ELF-1 (cell line): ENCODE data around the gene GRB2.
"Not testable (repeated sequence)": the region's sequence is repeated elsewhere in the genome, so short reads cannot be mapped to it uniquely, and the experiment has no call there.

Source experiments
- DNase-seq: peaks from one replicate; pipeline ENCODE4 v3.0.0-alpha.2; 2016; ENCODE audit warnings: low read depth, low spot score

The GRB2 gene

GRCh38 chr17:75387771-75388170 is 17.7 kb downstream of the GRB2 start:
- DNase-seq, result no peak

DNA sequence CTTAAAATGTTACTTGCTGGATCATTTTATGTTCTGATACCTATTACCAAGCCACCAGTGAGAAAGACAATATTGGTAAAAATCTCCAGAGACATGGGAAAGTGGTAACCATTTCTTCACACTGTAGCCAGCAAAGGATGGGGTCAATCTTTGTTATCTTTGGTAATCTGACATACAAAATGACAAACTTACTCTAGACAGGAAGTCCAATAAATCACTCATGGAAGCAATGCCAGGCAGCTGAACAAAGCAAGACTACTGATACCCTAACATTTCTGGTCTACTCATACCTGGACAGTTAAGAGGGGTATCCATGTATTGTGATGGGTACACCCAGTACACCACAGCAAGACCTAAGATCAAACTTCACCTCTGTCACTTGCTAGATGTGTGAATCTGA is 19.0 kb downstream of the GRB2 start:
- DNase-seq, result no peak

- no peak for DNase-seq
These were observed 20.7 kb downstream of the GRB2 start for GRCh38 chr17:75384751-75385150.

GRCh38 chr17:75383842-75384195 is 21.7 kb downstream of the GRB2 start:
- no peak for DNase-seq

- no peak for DNase-seq
These were observed 24.7 kb downstream of the GRB2 start for GRCh38 chr17:75380750-75381149.

GRCh38 chr17:75380315-75380714 is 25.2 kb downstream of the GRB2 start:
- no peak for DNase-seq

GRCh38 chr17:75379426-75379825 is 26.1 kb downstream of the GRB2 start:
- DNase-seq, result not testable (repeated sequence)

DNA sequence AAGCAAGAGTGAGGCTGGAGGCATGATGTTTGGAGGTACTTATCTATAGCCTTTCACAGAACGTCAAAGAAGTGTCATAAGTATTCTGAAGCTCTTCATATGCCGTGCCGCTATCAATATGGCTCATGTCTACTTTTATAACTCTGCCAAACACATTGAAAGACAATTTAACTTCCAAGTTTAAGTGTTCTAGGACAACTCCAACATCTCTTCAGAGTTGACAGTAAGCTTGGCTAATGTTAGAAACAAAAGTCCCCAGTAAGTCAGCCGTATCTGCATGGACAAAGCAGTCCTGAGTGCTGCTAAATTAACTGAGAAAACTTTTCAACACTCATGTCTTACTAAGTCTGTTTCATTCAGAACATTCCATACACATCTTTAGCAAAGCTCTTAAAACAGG is 32.2 kb downstream of the GRB2 start:
- no peak for DNase-seq

- DNase-seq, result no peak
These were observed 33.5 kb downstream of the GRB2 start for GRCh38 chr17:75371981-75372380.

GRCh38 chr17:75371339-75371738 is 34.1 kb downstream of the GRB2 start:
- no peak for DNase-seq

GRCh38 chr17:75370286-75370915 is 35.1 kb downstream of the GRB2 start:
- no peak for DNase-seq

DNA sequence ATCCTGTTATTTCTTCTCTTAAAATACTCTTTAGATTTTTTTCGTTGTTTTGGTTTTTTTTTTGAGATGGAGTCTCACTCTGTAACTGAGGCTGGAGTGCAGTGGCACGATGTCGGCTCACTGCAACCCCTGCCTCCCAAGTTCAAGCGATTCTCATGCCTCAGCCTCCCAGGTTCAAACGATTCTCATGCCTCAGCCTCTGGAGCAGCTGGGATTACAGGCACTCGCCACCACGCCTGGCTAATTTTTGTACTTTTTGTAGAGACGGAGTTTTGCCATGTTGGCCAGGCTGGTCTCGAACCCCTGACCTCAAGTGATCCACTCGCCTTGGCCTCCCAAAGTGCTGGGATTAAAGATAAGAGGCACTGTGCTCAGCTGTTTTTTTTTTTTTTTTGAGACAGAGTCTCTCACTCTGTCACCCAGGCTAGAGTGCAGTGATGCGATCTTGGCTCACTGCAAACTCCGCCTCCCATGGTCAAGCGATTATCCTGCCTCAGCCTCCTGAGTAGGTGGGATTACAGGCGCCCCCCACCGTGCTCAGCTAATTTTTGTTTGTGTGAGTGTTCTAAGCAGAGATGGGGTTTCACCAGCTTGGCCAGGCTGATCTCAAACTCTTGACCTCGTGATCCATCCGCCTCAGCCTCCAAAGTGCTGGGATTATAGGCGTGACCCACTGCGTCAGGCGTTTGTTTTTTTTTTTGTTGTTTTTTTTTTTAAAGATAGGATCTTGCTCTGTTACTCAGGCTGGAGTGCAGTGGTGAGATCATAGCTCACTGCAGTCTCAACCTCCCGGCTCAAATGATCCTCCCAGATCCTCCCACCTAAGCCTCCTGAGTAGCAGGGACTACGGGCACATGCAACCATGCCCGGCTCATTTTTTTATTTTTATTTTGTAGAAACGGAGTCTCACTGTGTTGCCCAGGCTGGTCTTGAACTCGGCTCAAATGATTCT is 37.4 kb downstream of the GRB2 start:
- peak; percentile 85 for DNase-seq

DNA sequence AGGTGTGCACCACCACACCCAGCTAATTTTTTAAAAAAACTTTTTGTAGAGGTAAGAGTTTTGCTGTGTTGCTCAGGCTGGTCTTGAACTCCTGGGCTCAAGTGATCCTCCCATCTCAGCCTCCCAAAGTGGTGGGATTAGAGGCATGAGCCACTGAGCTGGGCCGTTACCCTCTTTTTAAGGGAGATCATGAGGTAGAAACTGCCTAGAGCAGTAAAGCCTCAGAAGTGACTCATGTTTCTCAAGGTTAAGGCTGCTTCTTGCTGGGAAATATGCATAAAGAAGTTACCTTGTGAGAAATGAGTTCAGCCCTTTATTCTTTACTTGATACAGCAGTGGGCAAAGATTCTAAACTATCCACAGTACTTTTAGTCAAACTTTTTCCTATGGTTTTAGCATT is 38.2 kb downstream of the GRB2 start:
- no peak for DNase-seq

- no peak for DNase-seq
These were observed 39.0 kb downstream of the GRB2 start for GRCh38 chr17:75366432-75366831.

GRCh38 chr17:75365931-75366275 is 39.6 kb downstream of the GRB2 start:
- DNase-seq, result no peak

DNA sequence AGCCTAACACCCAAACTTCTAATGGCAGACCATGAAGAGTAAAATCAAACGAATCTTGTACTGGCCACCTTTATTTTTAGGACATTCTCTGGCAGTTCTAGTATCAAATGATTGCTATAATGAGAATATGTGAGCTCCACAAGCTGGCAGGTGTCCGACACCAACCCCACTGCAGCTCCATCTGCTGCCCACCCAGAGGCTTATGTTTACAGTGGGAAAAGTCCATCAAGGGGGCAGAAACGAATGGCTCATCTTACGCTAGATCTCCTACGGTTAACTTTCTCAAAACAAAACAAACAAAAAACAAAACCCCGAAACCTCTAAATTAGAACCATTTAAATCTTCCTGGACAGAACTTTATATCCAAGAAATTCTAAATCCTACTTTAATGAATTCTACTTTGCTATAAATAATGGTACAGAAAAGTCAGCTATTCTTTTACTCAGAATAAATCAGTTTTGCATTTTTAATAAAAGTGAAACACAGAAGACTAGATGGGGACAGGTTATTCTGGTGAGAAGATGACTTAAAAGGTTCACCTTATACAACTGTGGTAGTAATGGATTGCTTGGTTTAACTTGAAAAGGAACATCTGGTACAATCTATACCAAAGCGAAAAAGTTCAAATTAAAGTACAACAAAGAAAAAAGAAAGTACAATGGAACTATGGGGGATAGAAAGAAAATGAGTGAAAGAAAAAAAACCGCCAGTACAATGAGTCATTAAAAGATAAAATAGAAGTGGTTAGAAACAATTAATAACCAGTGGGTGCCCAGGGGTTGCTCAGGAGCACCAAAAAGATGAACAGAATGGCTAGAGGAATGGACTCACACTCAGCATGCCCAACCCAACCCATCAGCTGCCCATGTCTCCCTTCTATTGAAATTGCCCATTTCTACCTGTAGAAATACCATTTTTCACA is 40.2 kb downstream of the GRB2 start:
- DNase-seq, result no peak

GRCh38 chr17:75364078-75364477 is 41.4 kb downstream of the GRB2 start:
- no peak for DNase-seq

- DNase-seq, result no peak
These were observed 43.5 kb downstream of the GRB2 start for GRCh38 chr17:75361996-75362395.

GRCh38 chr17:75361344-75361743 is 44.1 kb downstream of the GRB2 start:
- DNase-seq, result no peak

DNA sequence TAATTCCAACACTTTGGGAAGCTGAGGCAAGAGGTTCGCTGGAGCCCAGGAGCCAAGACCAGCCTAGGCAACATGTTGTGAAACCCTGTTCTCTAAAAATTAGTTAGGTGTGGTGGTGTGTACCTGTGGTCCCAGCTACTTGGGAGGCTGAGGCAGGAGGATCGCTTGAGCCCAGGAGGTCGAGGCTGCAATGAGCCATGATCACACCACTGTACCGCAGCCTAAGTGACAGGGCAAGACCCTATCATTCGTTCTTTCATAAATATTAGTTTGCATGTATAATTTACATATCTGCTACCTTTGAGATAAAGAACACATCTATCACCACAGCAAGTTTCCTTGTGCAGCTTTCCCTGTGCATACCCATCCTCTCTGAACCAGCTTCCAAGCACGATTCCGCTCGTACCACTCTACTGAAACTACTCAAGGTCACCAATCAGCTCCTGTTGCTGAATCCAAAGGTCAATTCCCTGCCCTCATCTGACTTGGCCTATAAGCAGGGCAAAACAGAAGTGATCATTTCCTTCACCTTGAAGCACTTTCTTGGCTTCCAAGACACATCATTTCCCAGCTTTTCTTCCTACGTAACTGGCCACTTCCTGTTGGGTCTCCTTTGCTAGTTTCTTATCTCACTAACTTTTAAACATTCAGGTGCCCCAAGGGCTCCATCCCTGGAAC is 49.1 kb downstream of the GRB2 start:
- DNase-seq, result no peak

DNA sequence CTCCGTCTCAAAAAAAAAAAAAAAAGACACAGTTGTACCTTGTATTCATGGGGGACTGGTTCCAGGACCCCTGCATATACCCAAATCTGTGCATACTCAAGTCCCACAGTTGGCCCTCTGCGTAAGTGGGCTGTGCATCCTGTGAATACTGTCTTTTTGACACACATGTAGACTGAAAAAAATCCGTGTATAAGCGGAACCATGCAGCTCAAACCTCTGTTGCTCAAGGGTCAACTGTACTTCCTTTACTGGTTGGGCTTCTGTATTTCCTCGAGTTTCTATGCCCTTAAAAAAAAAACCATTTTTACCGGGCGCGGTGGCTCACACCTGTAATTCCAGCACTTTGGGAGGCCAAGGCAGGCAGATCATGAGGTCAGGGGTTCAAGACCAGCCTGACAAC is 52.3 kb downstream of the GRB2 start:
- DNase-seq, result no peak
